Measurements from ENCODE around the gene MAB21L4.

The MAB21L4 gene

GRCh38 chr2:240895656-240896388, at the start of gene MAB21L4:
Gene MAB21L4 (minus strand): TSS chr2:240896156. CDS start chr2:240895997, 159 bp downstream.
- H3K36me3 ChIP-seq (ENCODE audit: insufficient read depth, low read length) = no peaks in the 10 kb centered on the region
- H3K4me1 ChIP-seq (ENCODE audit: insufficient read depth, low read length) = peaks cover 7% of the 10 kb centered on the region; the same call in 1 of the 2 replicates
- no peaks in the 10 kb centered on the region; the same call in 1 of the 2 replicates for H3K9me3 ChIP-seq (ENCODE audit: control insufficient read depth, insufficient read depth, low read length)
- H3K9ac ChIP-seq (ENCODE audit: low read depth, low read length) = no peak within 1 kb of the TSS

- H3K9me3 ChIP-seq (ENCODE audit: control insufficient read depth, insufficient read depth, low read length) = 0 out of 2 replicates have a peak, but pooled peaks cover 4% of the 10 kb centered on the region
- no peaks in the 10 kb centered on the region for H3K4me1 ChIP-seq (ENCODE audit: insufficient read depth, low read length)
- H3K36me3 ChIP-seq (ENCODE audit: insufficient read depth, low read length) = no peaks in the 10 kb centered on the region
- H3K9ac ChIP-seq (ENCODE audit: low read depth, low read length) = no peak overlapping the region
Measured at GRCh38 chr2:240936106-240936505, 40.1 kb upstream of the MAB21L4 start.

GRCh38 chr2:240935103-240935876, 39.3 kb upstream of the MAB21L4 start:
- Histone ChIP-seq H3K9me3 (ENCODE audit: control insufficient read depth, insufficient read depth, low read length) (0 out of 2 replicates have a peak, but pooled peaks cover 4% of the 10 kb centered on the region), H3K4me1 (ENCODE audit: insufficient read depth, low read length) (no peaks in the 10 kb centered on the region), H3K36me3 (ENCODE audit: insufficient read depth, low read length) (no peaks in the 10 kb centered on the region), H3K9ac (ENCODE audit: low read depth, low read length) (no peak overlapping the region)

GRCh38 chr2:240934701-240935102, 38.7 kb upstream of the MAB21L4 start:
- Histone ChIP-seq H3K9me3 (ENCODE audit: control insufficient read depth, insufficient read depth, low read length) (0 out of 2 replicates have a peak, but pooled peaks cover 4% of the 10 kb centered on the region), H3K36me3 (ENCODE audit: insufficient read depth, low read length) (no peaks in the 10 kb centered on the region), H3K4me1 (ENCODE audit: insufficient read depth, low read length) (no peaks in the 10 kb centered on the region), H3K9ac (ENCODE audit: low read depth, low read length) (no peak overlapping the region)

- 0 out of 2 replicates have a peak, but pooled peaks cover 4% of the 10 kb centered on the region for H3K9me3 ChIP-seq (ENCODE audit: control insufficient read depth, insufficient read depth, low read length)
- H3K4me1 ChIP-seq (ENCODE audit: insufficient read depth, low read length) = no peaks in the 10 kb centered on the region
- H3K36me3 ChIP-seq (ENCODE audit: insufficient read depth, low read length) = no peaks in the 10 kb centered on the region
- no peak overlapping the region for H3K9ac ChIP-seq (ENCODE audit: low read depth, low read length)
Measured at GRCh38 chr2:240933966-240934700, 38.2 kb upstream of the MAB21L4 start.

- H3K9ac ChIP-seq (ENCODE audit: low read depth, low read length) = no peak overlapping the region
- no peaks in the 10 kb centered on the region for H3K36me3 ChIP-seq (ENCODE audit: insufficient read depth, low read length)
- 0 out of 2 replicates have a peak, but pooled peaks cover 4% of the 10 kb centered on the region for H3K9me3 ChIP-seq (ENCODE audit: control insufficient read depth, insufficient read depth, low read length)
- H3K4me1 ChIP-seq (ENCODE audit: insufficient read depth, low read length) = no peaks in the 10 kb centered on the region
Measured at GRCh38 chr2:240933048-240933965, 37.4 kb upstream of the MAB21L4 start.

GRCh38 chr2:240932724-240933047, 36.7 kb upstream of the MAB21L4 start:
- Histone ChIP-seq H3K9me3 (ENCODE audit: control insufficient read depth, insufficient read depth, low read length) (0 out of 2 replicates have a peak, but pooled peaks cover 4% of the 10 kb centered on the region), H3K4me1 (ENCODE audit: insufficient read depth, low read length) (no peaks in the 10 kb centered on the region), H3K36me3 (ENCODE audit: insufficient read depth, low read length) (no peaks in the 10 kb centered on the region), H3K9ac (ENCODE audit: low read depth, low read length) (no peak overlapping the region)

GRCh38 chr2:240932001-240932723, 36.2 kb upstream of the MAB21L4 start:
- no peaks in the 10 kb centered on the region for H3K36me3 ChIP-seq (ENCODE audit: insufficient read depth, low read length)
- H3K9me3 ChIP-seq (ENCODE audit: control insufficient read depth, insufficient read depth, low read length) = 0 out of 2 replicates have a peak, but pooled peaks cover 3% of the 10 kb centered on the region
- H3K9ac ChIP-seq (ENCODE audit: low read depth, low read length) = no peak overlapping the region
- no peaks in the 10 kb centered on the region for H3K4me1 ChIP-seq (ENCODE audit: insufficient read depth, low read length)

GRCh38 chr2:240931319-240931949, 35.5 kb upstream of the MAB21L4 start:
- Histone ChIP-seq H3K9me3 (ENCODE audit: control insufficient read depth, insufficient read depth, low read length) (no peaks in the 10 kb centered on the region), H3K4me1 (ENCODE audit: insufficient read depth, low read length) (no peaks in the 10 kb centered on the region), H3K9ac (ENCODE audit: low read depth, low read length) (no peak overlapping the region), H3K36me3 (ENCODE audit: insufficient read depth, low read length) (no peaks in the 10 kb centered on the region)

GRCh38 chr2:240930631-240931318, 34.8 kb upstream of the MAB21L4 start:
- Histone ChIP-seq H3K4me1 (ENCODE audit: insufficient read depth, low read length) (no peaks in the 10 kb centered on the region), H3K36me3 (ENCODE audit: insufficient read depth, low read length) (no peaks in the 10 kb centered on the region)

GRCh38 chr2:240930096-240930630, 34.2 kb upstream of the MAB21L4 start:
- no peaks in the 10 kb centered on the region for H3K36me3 ChIP-seq (ENCODE audit: insufficient read depth, low read length)
- H3K9me3 ChIP-seq (ENCODE audit: control insufficient read depth, insufficient read depth, low read length) = no peaks in the 10 kb centered on the region
- H3K4me1 ChIP-seq (ENCODE audit: insufficient read depth, low read length) = no peaks in the 10 kb centered on the region
- no peak overlapping the region for H3K9ac ChIP-seq (ENCODE audit: low read depth, low read length)

More at GRCh38 chr2:240930631-240931318, 34.8 kb upstream of the MAB21L4 start:
- Histone ChIP-seq H3K9ac (ENCODE audit: low read depth, low read length) (no peak overlapping the region), H3K9me3 (ENCODE audit: control insufficient read depth, insufficient read depth, low read length) (no peaks in the 10 kb centered on the region)
